ENCODE results near the gene REPIN1.

The REPIN1 gene

GRCh38 chr7:150368096-150368883 is at the start of gene REPIN1:
TSS of gene REPIN1 (plus strand) at chr7:150368822. CDS start at chr7:150369712, 890 bp downstream.
- TF ChIP-seq JUND (IDR thresholded peaks at IDR 0.05; ENCODE audit: low read depth): no peak
- DNase-seq (ENCODE audit: low read depth in 1 of 2, low spot score in 1 of 2): peak; percentile 55 to 90
- in situ Hi-C loops (cut with HindIII; ENCODE audit: low pct_unique_long_range_greater_than_20kb, low sequenced_read_pairs): no loop called here

GRCh38 chr7:150321788-150322113 is 46.9 kb upstream of the REPIN1 start:
- TF ChIP-seq JUND (IDR thresholded peaks at IDR 0.05; ENCODE audit: low read depth): no peak
- no peak for DNase-seq (ENCODE audit: low read depth in 1 of 2, low spot score in 1 of 2)
- in situ Hi-C loops (cut with HindIII; ENCODE audit: low pct_unique_long_range_greater_than_20kb, low sequenced_read_pairs): no loop called here

- in situ Hi-C loops (cut with HindIII; ENCODE audit: low pct_unique_long_range_greater_than_20kb, low sequenced_read_pairs): no loop called here
- DNase-seq (ENCODE audit: low read depth in 1 of 2, low spot score in 1 of 2): no peak
- TF ChIP-seq JUND (IDR thresholded peaks at IDR 0.05; ENCODE audit: low read depth): no peak
These were observed 46.3 kb upstream of the REPIN1 start for GRCh38 chr7:150322114-150322832.

- in situ Hi-C loops (cut with HindIII; ENCODE audit: low pct_unique_long_range_greater_than_20kb, low sequenced_read_pairs): no loop called here
- peak; percentile 34 to 58 for DNase-seq (ENCODE audit: low read depth in 1 of 2, low spot score in 1 of 2)
These were observed 45.6 kb upstream of the REPIN1 start, which contains the start of the genes ACTR3C and LRRC61 for GRCh38 chr7:150322833-150323681. TSS of gene ACTR3C (minus strand) at chr7:150323545. CDS start at chr7:150295296, 28,249 bp downstream. TSS of gene LRRC61 (plus strand) at chr7:150323355. CDS start at chr7:150336862, 13,507 bp downstream.

GRCh38 chr7:150323682-150324372 is 44.8 kb upstream of the REPIN1 start:
- no peak for DNase-seq (ENCODE audit: low read depth in 1 of 2, low spot score in 1 of 2)
- TF ChIP-seq JUND (IDR thresholded peaks at IDR 0.05; ENCODE audit: low read depth): no peak
- in situ Hi-C loops (cut with HindIII; ENCODE audit: low pct_unique_long_range_greater_than_20kb, low sequenced_read_pairs): no loop called here

More at GRCh38 chr7:150322833-150323681, 45.6 kb upstream of the REPIN1 start, which contains the start of the genes ACTR3C and LRRC61:
- no peak for TF ChIP-seq JUND (IDR thresholded peaks at IDR 0.05; ENCODE audit: low read depth)

GRCh38 chr7:150324373-150324961 is 44.2 kb upstream of the REPIN1 start:
- TF ChIP-seq JUND (IDR thresholded peaks at IDR 0.05; ENCODE audit: low read depth): no peak
- in situ Hi-C loops (cut with HindIII; ENCODE audit: low pct_unique_long_range_greater_than_20kb, low sequenced_read_pairs): no loop called here
- no peak for DNase-seq (ENCODE audit: low read depth in 1 of 2, low spot score in 1 of 2)

GRCh38 chr7:150325110-150325611 is 43.5 kb upstream of the REPIN1 start:
- in situ Hi-C loops (cut with HindIII; ENCODE audit: low pct_unique_long_range_greater_than_20kb, low sequenced_read_pairs): no loop called here
- DNase-seq (ENCODE audit: low read depth in 1 of 2, low spot score in 1 of 2): no peak
- TF ChIP-seq JUND (IDR thresholded peaks at IDR 0.05; ENCODE audit: low read depth): no peak

- in situ Hi-C loops (cut with HindIII; ENCODE audit: low pct_unique_long_range_greater_than_20kb, low sequenced_read_pairs): no loop called here
- no peak for TF ChIP-seq JUND (IDR thresholded peaks at IDR 0.05; ENCODE audit: low read depth)
- DNase-seq (ENCODE audit: low read depth in 1 of 2, low spot score in 1 of 2): no peak
These were observed 42.7 kb upstream of the REPIN1 start for GRCh38 chr7:150325901-150326300.

- DNase-seq (ENCODE audit: low read depth in 1 of 2, low spot score in 1 of 2): no peak
- TF ChIP-seq JUND (IDR thresholded peaks at IDR 0.05; ENCODE audit: low read depth): no peak
- in situ Hi-C loops (cut with HindIII; ENCODE audit: low pct_unique_long_range_greater_than_20kb, low sequenced_read_pairs): no loop called here
These were observed 41.9 kb upstream of the REPIN1 start for GRCh38 chr7:150326657-150327268.

GRCh38 chr7:150327308-150327707 is 41.3 kb upstream of the REPIN1 start:
- in situ Hi-C loops (cut with HindIII; ENCODE audit: low pct_unique_long_range_greater_than_20kb, low sequenced_read_pairs): no loop called here
- no peak for TF ChIP-seq JUND (IDR thresholded peaks at IDR 0.05; ENCODE audit: low read depth)
- no peak for DNase-seq (ENCODE audit: low read depth in 1 of 2, low spot score in 1 of 2)
